GM12878 (cell line): ENCODE measurements around the gene MEAF6. TPM values are rescaled to one million over a fixed set of nuclear protein-coding genes. Genes with fewer than 3 reads are reported as not detected.

Experiments
- ATAC-seq: fragments of 200-7000 bp; cut with Tn5 transposase; 3 replicates; pipeline ENCODE4 v1.9.1; 2020; ENCODE audit warnings: mild to moderate bottlenecking, moderate library complexity
- BruUV-seq: library from RNA; stranded (reverse); fragments of 400-500 nt; replicated peaks from 2 replicates; lab custom pipeline; 2021; lab: Mats Ljungman, UMichigan
- CTCF ChIA-PET: fragments of 300-600 bp; sonication (Branson Sonifier 250); formaldehyde crosslinking; extraction: SDS; loops from one replicate; lab custom pipeline; 2021; ENCODE audit warnings: inconsistent platforms; lab: Yijun Ruan, JAX
- POLR2A ChIA-PET: fragments of 350-600 bp; formaldehyde crosslinking; extraction: SDS; loops from one replicate; lab custom pipeline; 2021; ENCODE audit warnings: inconsistent platforms; lab: Charles Lee
- RAD21 ChIA-PET: fragments of 300-600 bp; sonication (Branson Sonifier 250); formaldehyde crosslinking; loops from one replicate; lab custom pipeline; 2023; ENCODE audit warnings: antibody characterized with exemption; ENCODE audit not compliant: unreplicated experiment; lab: Charles Lee
- SMC1A ChIA-PET: fragments of 300-600 bp; sonication (Branson Sonifier 250); formaldehyde crosslinking; loops from one replicate; lab custom pipeline; 2023; ENCODE audit not compliant: unreplicated experiment, uncharacterized antibody; lab: Charles Lee
- DNase-seq: peaks from one replicate; pipeline ENCODE4 v3.0.0-alpha.2; 2011; ENCODE audit warnings: low read depth, low spot score
- FAIRE-seq: peaks from 3 replicates; lab custom pipeline; 2011; peaks lifted over from hg19 to GRCh38; lab: Jason Lieb, UNC
- H2AFZ ChIP-seq: 2 replicates; pipeline ENCODE4 v1.6.0; 2011; ENCODE audit warnings: low read depth, low read length, control low read depth; ENCODE audit not compliant: control insufficient read depth
- H3K27ac ChIP-seq: 2 replicates; pipeline ENCODE4 v1.5.1; 2011; ENCODE audit warnings: control low read depth; ENCODE audit not compliant: control insufficient read depth, insufficient read depth
- H3K27me3 ChIP-seq, 2 experiments: replicated peaks in 1 of 2; 2 replicates each; pipeline versions ENCODE4 v1.6.0 to v1.6.1; 2011; ENCODE audit warnings: low read length in 1 of 2; ENCODE audit not compliant: control insufficient read depth in 2 of 2, insufficient read depth in 2 of 2
- H3K36me3 ChIP-seq, 2 experiments: 2 replicates each; pipeline ENCODE4 v1.5.1; 2011; ENCODE audit warnings: low read length in 1 of 2; ENCODE audit not compliant: control insufficient read depth in 2 of 2, insufficient read depth in 2 of 2
- H3K4me1 ChIP-seq: 2 replicates; pipeline ENCODE4 v1.6.1; 2011; ENCODE audit warnings: mild to moderate bottlenecking, low read length, moderate library complexity, mixed read lengths; ENCODE audit not compliant: control insufficient read depth, insufficient read depth
- H3K4me2 ChIP-seq: 2 replicates; pipeline ENCODE4 v1.6.0; 2011; ENCODE audit warnings: control low read depth; ENCODE audit not compliant: control insufficient read depth, insufficient read depth
- H3K4me3 ChIP-seq: fragments of 200-600 bp; sonication (generic); 2 replicates; pipeline ENCODE4 v1.5.1; 2016
- H3K79me2 ChIP-seq: 2 replicates; pipeline ENCODE4 v1.6.0; 2011; ENCODE audit warnings: low read length; ENCODE audit not compliant: control insufficient read depth, insufficient read depth
- H3K9ac ChIP-seq: 2 replicates; pipeline ENCODE4 v1.8.0; 2011; ENCODE audit warnings: low read length, control low read depth, mixed read lengths; ENCODE audit not compliant: control insufficient read depth, insufficient read depth
- H3K9me3 ChIP-seq: replicated peaks from 3 replicates; pipeline ENCODE4 v1.5.1; 2011; ENCODE audit warnings: mild to moderate bottlenecking, low read length; ENCODE audit not compliant: control insufficient read depth, insufficient read depth
- H4K20me1 ChIP-seq: 2 replicates; pipeline ENCODE4 v1.6.0; 2011; ENCODE audit not compliant: control insufficient read depth, insufficient read depth
- MYB ChIP-seq: fragments of 150-350 bp; IDR thresholded peaks from 2 replicates; pipeline ENCODE4 v1.6.1; 2014; ENCODE audit warnings: mild to moderate bottlenecking, low read depth, low read length, borderline replicate concordance
- MYC ChIP-seq: IDR thresholded peaks from 2 replicates; pipeline ENCODE4 v1.6.1; 2011; ENCODE audit warnings: mild to moderate bottlenecking, low read length, moderate library complexity, inconsistent platforms; ENCODE audit not compliant: insufficient read depth, insufficient replicate concordance, insufficient read length, severe bottlenecking
- NFYB ChIP-seq: IDR thresholded peaks from 2 replicates; pipeline ENCODE4 v1.6.1; 2011; ENCODE audit warnings: low read depth, mild to moderate bottlenecking, low read length, improper control_type of control experiment, moderate library complexity; ENCODE audit not compliant: insufficient read depth
- PAX8 ChIP-seq: fragments of 450-650 bp; IDR thresholded peaks from 2 replicates; pipeline ENCODE4 v1.6.1; 2017; ENCODE audit warnings: mild to moderate bottlenecking, moderate library complexity
- POLR2AphosphoS2 ChIP-seq: IDR thresholded peaks from 2 replicates; pipeline ENCODE4 v1.6.1; 2011; ENCODE audit warnings: low read depth, mild to moderate bottlenecking, low read length, improper control_type of control experiment, moderate library complexity
- ZNF24 ChIP-seq: fragments of 450-650 bp; IDR thresholded peaks from 2 replicates; pipeline ENCODE4 v1.6.1; 2017; ENCODE audit warnings: antibody characterized with exemption, mild to moderate bottlenecking
- WGBS: methylation state at CpG from one replicate; pipeline ENCODE4 v1.1.6; 2016; ENCODE audit warnings: low lambda C conversion rate; ENCODE audit not compliant: insufficient replicate concordance, insufficient coverage; ENCODE audit errors: missing lambda C conversion rate; 5-methylcytosine and 5-hydroxymethylcytosine counted together
- in situ Hi-C: fragments of 300-500 bp; cut with MboI; formaldehyde crosslinking; loops from 9 replicates; pipeline ENCODE4 v1.14.3; 2018; ENCODE audit warnings: mixed read lengths
- intact Hi-C: fragments of 100-400 bp; cut with micrococcal nuclease; formaldehyde crosslinking; loops from one replicate; pipeline ENCODE4 v1.14.2; 2022; ENCODE audit not compliant: unreplicated experiment
- polyA plus RNA-seq, 11 experiments: library from polyadenylated mRNA; depleted of rRNA in 4 of 11; unstranded in 6 of 11; stranded (reverse) in 5 of 11; fragments of >200 nt; fragmentation: Nextera tagmentation in 4 of 11; fragmentation: Illumina TruSeq in 1 of 11; extraction: Ambion mirVana in 4 of 11; extraction: Trizol in 1 of 11; gene quantifications; 1 replicate in 1 of 11; 2 replicates in 10 of 11; pipeline versions ENCODE4 v1.2.1 to v1.2.3, GENCODE V29; 2011 to 2016; ENCODE audit warnings: inconsistent platforms in 2 of 11, missing spikeins in 2 of 11, low read depth in 1 of 11
- total RNA-seq, 4 experiments: library from RNA; depleted of rRNA in 3 of 4; stranded (reverse); fragments of >200 nt in 3 of 4; fragmentation: Illumina TruSeq in 1 of 4; extraction: Trizol in 1 of 4; gene quantifications; 2 replicates each; pipeline versions ENCODE4 v1.2.1 to v1.2.3, GENCODE V29; 2013 to 2021
- TF ChIP-seq, protein P1 (sequence below): fragments of 450-650 bp; IDR thresholded peaks from 2 replicates; pipeline ENCODE4 v1.6.1; 2016; ENCODE audit warnings: mild to moderate bottlenecking, moderate library complexity, borderline replicate concordance
- TF ChIP-seq, protein P2 (sequence below): fragments of 450-650 bp; IDR thresholded peaks from 2 replicates; pipeline ENCODE4 v1.6.1; 2016; ENCODE audit warnings: mild to moderate bottlenecking
- TF ChIP-seq, protein P3 (sequence below): fragments of 450-650 bp; IDR thresholded peaks from 2 replicates; pipeline ENCODE4 v1.6.1; 2017; ENCODE audit warnings: mild to moderate bottlenecking
- TF ChIP-seq, protein P4 (sequence below): IDR thresholded peaks from 2 replicates; pipeline ENCODE4 v1.6.1; 2011; ENCODE audit warnings: low read depth, low read length, improper control_type of control experiment, borderline replicate concordance

Gene MEAF6
- total and polyA plus RNA-seq, 10 of the 15 experiments (the other 5 are each of a cell fraction or from before 2014, with no cell fraction given) = 30.8 to 75.0 (median 58.1) TPM

DNA sequence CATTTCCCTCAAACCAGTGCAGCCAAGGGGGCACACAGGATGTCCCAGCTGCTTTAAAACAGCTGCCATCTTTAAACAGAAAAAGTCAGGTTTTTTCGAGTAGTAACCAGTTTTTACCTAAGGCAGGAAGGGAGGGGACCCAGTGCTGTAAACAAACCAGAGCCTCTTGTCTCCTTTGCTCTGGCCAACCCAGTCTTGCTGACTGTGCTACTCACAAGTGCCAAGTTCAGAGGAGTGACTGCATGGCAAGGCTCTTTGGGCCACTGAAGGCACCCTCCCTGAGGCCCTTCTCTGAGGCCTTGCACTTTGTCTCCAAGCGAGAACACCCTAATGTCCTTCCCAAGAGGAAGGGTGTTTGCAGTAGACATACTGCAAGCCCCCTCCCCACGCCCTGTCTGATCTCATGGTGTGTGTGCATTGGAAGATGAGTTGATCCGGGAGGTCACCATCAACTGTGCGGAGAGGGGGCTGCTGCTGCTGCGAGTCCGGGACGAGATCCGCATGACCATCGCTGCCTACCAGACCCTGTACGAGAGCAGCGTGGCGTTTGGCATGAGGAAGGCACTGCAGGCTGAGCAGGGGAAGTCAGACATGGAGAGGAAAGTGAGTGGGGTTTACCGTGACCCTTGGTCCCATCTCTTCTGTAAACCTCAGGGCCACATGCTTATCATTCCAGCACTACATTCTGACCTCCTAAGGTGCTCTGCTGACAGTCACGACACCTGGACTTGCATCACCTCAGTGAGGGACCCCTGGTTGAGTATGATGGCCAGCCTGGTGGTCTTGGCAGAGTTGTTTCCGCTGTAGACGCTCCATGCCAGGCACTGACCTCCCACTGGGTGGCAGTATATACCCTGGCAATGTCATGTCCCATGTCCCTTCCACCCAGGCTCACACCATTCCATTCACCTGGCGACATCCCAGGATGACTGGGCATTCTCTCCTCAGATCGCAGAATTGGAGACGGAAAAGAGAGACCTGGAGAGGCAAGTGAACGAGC, 46.9 kb upstream of the MEAF6 start (continued):
- TF ChIP-seq, protein P1, sequence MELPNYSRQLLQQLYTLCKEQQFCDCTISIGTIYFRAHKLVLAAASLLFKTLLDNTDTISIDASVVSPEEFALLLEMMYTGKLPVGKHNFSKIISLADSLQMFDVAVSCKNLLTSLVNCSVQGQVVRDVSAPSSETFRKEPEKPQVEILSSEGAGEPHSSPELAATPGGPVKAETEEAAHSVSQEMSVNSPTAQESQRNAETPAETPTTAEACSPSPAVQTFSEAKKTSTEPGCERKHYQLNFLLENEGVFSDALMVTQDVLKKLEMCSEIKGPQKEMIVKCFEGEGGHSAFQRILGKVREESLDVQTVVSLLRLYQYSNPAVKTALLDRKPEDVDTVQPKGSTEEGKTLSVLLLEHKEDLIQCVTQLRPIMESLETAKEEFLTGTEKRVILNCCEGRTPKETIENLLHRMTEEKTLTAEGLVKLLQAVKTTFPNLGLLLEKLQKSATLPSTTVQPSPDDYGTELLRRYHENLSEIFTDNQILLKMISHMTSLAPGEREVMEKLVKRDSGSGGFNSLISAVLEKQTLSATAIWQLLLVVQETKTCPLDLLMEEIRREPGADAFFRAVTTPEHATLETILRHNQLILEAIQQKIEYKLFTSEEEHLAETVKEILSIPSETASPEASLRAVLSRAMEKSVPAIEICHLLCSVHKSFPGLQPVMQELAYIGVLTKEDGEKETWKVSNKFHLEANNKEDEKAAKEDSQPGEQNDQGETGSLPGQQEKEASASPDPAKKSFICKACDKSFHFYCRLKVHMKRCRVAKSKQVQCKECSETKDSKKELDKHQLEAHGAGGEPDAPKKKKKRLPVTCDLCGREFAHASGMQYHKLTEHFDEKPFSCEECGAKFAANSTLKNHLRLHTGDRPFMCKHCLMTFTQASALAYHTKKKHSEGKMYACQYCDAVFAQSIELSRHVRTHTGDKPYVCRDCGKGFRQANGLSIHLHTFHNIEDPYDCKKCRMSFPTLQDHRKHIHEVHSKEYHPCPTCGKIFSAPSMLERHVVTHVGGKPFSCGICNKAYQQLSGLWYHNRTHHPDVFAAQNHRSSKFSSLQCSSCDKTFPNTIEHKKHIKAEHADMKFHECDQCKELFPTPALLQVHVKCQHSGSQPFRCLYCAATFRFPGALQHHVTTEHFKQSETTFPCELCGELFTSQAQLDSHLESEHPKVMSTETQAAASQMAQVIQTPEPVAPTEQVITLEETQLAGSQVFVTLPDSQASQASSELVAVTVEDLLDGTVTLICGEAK = no peak

DNA sequence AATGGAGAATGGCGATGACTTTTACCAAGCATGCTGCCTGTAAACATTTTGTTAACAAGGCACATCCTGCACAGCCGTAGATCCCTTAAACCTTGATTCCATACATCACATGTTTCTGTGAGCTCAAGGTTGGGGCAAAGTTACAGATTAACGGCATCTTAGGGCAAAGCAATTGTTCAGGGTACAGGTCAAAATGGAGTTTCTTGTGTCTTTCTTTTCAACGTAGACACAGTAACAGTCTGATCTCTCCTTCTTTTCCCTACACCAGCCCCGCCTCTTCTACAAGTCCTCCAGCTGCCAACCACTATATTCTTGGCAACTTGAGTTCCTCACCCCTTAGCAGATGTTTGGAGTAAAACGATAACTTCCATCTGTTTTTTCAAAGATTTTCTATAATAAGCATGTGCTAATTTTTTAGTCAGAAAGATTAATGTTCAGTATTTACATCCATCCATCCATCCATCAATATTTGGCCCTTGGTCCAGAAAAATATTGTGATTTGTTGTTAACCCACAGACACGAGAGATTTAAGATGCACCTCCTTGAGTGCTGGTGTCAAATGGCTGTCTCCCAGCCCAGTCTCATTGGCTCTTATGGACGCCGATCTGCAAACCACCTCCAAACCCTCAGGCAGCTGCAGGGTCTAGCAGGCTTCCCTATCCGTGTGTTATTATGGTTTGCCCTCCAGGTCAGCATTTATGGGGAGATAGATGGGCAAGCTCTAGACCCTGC, 46.0 kb upstream of the MEAF6 start:
- ChIA-PET POLR2A (no interaction called here), SMC1A (no interaction called here), CTCF (interaction anchor here (0.6 to 1.6 kb wide), 4 partner anchors 33 to 128 kb away, joined by 3 read pairs; no protein-coding TSS in a partner anchor), RAD21 (no interaction called here)
- Histone ChIP-seq H3K27me3 (no peaks in the 10 kb centered on the region), H3K4me2 (no peak overlapping the region), H3K9me3 (no peaks in the 10 kb centered on the region), H3K4me3 (no peak overlapping the region), H3K36me3 (peaks cover 2 to 5% of the 10 kb centered on the region in 2 experiments; a peak in 2 of 4 replicates), H3K27ac (no peak overlapping the region), H3K79me2 (no peaks in the 10 kb centered on the region), H2AFZ (no peak overlapping the region), H3K9ac (no peak overlapping the region), H4K20me1 (no peaks in the 10 kb centered on the region), H3K4me1 (0 out of 2 replicates have a peak, but pooled peaks cover 2% of the 10 kb centered on the region)
- BruUV-seq = no TSS peak
- intact Hi-C loops (loop anchor here (1.0 kb wide), 1 partner anchor 122 kb away; no protein-coding TSS in a partner anchor), in situ Hi-C loops (no loop called here)
- ATAC-seq (no peak), FAIRE-seq (no peak), DNase-seq (no peak)
- WGBS = 77% methylated on average over 10 of the region's 10 CpGs
- TF ChIP-seq NFYB (no peak), POLR2AphosphoS2 (no peak), PAX8 (no peak), ZNF24 (no peak), MYB (no peak), MYC (no peak)
- TF ChIP-seq, protein P2, sequence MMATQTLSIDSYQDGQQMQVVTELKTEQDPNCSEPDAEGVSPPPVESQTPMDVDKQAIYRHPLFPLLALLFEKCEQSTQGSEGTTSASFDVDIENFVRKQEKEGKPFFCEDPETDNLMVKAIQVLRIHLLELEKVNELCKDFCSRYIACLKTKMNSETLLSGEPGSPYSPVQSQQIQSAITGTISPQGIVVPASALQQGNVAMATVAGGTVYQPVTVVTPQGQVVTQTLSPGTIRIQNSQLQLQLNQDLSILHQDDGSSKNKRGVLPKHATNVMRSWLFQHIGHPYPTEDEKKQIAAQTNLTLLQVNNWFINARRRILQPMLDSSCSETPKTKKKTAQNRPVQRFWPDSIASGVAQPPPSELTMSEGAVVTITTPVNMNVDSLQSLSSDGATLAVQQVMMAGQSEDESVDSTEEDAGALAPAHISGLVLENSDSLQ = no peak
- TF ChIP-seq, protein P3, sequence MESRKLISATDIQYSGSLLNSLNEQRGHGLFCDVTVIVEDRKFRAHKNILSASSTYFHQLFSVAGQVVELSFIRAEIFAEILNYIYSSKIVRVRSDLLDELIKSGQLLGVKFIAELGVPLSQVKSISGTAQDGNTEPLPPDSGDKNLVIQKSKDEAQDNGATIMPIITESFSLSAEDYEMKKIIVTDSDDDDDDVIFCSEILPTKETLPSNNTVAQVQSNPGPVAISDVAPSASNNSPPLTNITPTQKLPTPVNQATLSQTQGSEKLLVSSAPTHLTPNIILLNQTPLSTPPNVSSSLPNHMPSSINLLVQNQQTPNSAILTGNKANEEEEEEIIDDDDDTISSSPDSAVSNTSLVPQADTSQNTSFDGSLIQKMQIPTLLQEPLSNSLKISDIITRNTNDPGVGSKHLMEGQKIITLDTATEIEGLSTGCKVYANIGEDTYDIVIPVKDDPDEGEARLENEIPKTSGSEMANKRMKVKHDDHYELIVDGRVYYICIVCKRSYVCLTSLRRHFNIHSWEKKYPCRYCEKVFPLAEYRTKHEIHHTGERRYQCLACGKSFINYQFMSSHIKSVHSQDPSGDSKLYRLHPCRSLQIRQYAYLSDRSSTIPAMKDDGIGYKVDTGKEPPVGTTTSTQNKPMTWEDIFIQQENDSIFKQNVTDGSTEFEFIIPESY = no peak
- TF ChIP-seq, protein P4, sequence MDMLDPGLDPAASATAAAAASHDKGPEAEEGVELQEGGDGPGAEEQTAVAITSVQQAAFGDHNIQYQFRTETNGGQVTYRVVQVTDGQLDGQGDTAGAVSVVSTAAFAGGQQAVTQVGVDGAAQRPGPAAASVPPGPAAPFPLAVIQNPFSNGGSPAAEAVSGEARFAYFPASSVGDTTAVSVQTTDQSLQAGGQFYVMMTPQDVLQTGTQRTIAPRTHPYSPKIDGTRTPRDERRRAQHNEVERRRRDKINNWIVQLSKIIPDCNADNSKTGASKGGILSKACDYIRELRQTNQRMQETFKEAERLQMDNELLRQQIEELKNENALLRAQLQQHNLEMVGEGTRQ = no peak
